Hair follicle dermal papilla cell (primary cell): ENCODE data around the gene TGDS. TPM values are rescaled to one million over a fixed set of nuclear protein-coding genes. Genes with fewer than 3 reads are reported as not detected.

Source experiments
- total RNA-seq: library from RNA; depleted of rRNA; stranded (reverse); fragments of >200 nt; gene quantifications from 2 replicates; pipeline ENCODE4 v1.2.3, GENCODE V29; 2012

TGDS gene, protein sequence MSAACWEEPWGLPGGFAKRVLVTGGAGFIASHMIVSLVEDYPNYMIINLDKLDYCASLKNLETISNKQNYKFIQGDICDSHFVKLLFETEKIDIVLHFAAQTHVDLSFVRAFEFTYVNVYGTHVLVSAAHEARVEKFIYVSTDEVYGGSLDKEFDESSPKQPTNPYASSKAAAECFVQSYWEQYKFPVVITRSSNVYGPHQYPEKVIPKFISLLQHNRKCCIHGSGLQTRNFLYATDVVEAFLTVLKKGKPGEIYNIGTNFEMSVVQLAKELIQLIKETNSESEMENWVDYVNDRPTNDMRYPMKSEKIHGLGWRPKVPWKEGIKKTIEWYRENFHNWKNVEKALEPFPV
- 12.3 and 14.0 TPM in 2 replicates for total RNA-seq

DNA sequence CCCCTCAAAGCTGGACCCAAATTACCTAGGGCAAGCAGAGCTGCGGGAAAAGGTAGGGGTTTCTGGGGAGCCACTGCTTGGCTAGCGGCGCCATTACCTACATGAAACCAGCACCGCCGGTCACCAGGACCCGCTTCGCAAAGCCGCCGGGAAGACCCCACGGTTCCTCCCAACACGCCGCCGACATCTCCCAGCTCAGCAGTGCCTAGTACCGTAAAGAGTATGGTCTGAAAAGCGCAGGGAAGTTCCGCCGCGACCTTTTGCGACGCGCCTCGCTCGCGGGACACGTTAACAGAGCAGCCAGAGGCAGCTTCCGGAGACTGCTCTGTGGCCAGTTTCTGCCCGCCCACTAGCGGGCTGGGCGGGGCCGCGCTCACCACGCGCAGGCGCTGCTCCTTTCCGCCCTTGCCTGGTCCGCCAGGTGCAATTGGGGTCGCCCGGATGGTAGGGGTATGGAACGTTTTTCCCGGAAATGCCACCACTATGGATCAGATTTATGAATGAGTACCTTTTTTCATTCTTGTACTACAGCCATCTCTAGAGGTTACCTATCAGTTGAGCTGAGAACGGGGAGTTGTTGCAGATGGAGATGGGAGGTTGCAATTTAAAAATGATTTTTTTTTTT, at the start of gene TGDS:
Gene TGDS, minus strand, starts transcription at position 203 of the 625 bp plus-strand sequence. Its CDS starts 16 bp downstream, at position 187.

DNA sequence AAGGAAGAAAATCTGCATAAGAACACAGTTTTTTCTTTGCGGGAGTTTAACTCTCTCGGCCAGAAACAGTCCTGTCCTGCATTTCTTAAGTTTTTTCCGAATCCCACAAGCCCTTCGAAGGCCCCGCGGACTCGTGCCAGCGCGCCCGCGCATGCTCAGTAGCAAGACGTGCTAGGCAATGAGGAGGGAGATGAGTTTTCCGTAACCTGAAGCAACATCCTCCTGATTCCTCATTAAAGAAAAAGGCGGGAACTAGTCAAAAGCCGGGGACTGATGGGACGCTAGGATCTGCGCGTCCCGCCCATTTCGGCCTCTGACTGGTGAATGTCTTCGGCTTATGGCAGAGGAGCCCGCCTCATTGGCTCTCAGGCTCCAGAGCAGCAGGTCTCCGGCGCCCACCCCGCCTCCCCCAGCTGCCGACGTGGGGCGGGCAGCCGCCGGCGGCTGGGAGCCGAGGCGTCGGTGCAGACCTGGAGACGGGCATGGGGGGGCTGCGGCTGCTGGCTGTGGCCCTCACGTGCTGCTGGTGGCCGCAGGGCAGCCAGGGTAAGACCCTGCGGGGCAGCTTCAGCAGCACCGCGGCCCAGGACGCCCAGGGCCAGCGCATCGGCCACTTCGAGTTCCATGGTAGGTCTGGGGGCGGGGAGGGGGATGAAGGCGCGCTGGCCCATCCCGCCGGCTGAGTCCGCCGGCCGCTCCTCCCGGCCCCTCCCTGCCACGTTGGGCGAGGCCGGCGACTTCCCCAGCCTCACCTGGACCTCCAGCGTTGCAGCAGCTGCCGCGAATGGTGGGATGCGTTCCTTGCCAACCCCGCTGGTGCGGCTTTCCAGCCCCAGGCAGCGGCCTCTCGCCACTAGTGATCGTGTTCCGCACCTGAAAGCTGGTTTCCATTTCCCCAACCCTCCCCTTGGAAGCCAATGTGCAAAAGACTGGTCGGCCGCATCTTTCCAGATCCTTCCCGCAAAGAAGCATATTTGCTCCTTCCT, 5.8 kb upstream of the TGDS start, which contains the start of gene GPR180:
Gene GPR180, plus strand, starts transcription at position 412 of the 986 bp plus-strand sequence. Its CDS starts 71 bp downstream, at position 483.

Other genes with a start within 250 kb of the TGDS start
- gene DCT, start 116.5 kb downstream of the TGDS start, total RNA-seq = 0.16 TPM in 1 of 2 replicates, not detected in the other
- 12.3 and 15.7 TPM in 2 replicates for gene GPR180, start 5.7 kb upstream of the TGDS start, total RNA-seq
- gene SOX21, start 116.4 kb upstream of the TGDS start, total RNA-seq = not detected in 2 replicates